SK-N-SH treated with all-trans-retinoic acid at 6 μM for 48 hours (cell line): ENCODE measurements around the gene COPG2.
A peak's percentile ranks its signal among the peaks of the same experiment; 100 is the strongest.

Experiments
- ATAC-seq: fragments of 200-7000 bp; cut with Tn5 transposase; 3 replicates; pipeline ENCODE4 v1.9.1; 2020; ENCODE audit warnings: mild to moderate bottlenecking, moderate library complexity
- ARNTL ChIP-seq: fragments of 450-650 bp; formaldehyde crosslinking; IDR thresholded peaks from 2 replicates; pipeline ENCODE4 v1.5.0; 2020; ENCODE audit warnings: low read depth, mild to moderate bottlenecking, moderate library complexity, borderline replicate concordance
- BACH2 ChIP-seq: fragments of 250-450 bp; sonication (Bioruptor Pico); IDR thresholded peaks from 2 replicates; pipeline ENCODE4 v1.9.0; 2021; ENCODE audit warnings: mild to moderate bottlenecking, borderline replicate concordance
- CREB5 ChIP-seq: fragments of 250-450 bp; sonication (Bioruptor Pico); IDR thresholded peaks from 2 replicates; pipeline ENCODE4 v1.5.1; 2020; ENCODE audit warnings: low read depth, mild to moderate bottlenecking, moderate library complexity
- CSDC2 ChIP-seq: fragments of 250-450 bp; sonication (Bioruptor Pico); IDR thresholded peaks from 2 replicates; pipeline ENCODE4 v1.5.0; 2020; ENCODE audit warnings: mild to moderate bottlenecking, moderate library complexity
- CSRNP3 ChIP-seq: fragments of 250-450 bp; sonication (Bioruptor Pico); IDR thresholded peaks from 2 replicates; pipeline ENCODE4 v1.5.1; 2021; ENCODE audit warnings: mild to moderate bottlenecking, moderate library complexity
- ESRRG ChIP-seq: fragments of 250-450 bp; sonication (Bioruptor Pico); IDR thresholded peaks from 2 replicates; pipeline ENCODE4 v1.6.1; 2021; ENCODE audit warnings: mild to moderate bottlenecking
- GLIS3 ChIP-seq: fragments of 250-450 bp; sonication (Bioruptor Pico); IDR thresholded peaks from 2 replicates; pipeline ENCODE4 v1.5.0; 2020; ENCODE audit warnings: mild to moderate bottlenecking, moderate library complexity
- ISL1 ChIP-seq: fragments of 250-450 bp; sonication (Bioruptor Pico); IDR thresholded peaks from 2 replicates; pipeline ENCODE4 v2.1.2; 2022; ENCODE audit warnings: mild to moderate bottlenecking, moderate library complexity
- OSR1 ChIP-seq: fragments of 250-450 bp; sonication (Bioruptor Pico); IDR thresholded peaks from 2 replicates; pipeline ENCODE4 v1.8.0; 2022; ENCODE audit warnings: moderate library complexity, mild to moderate bottlenecking, inconsistent platforms
- PPARA ChIP-seq: fragments of 250-450 bp; sonication (Bioruptor Pico); IDR thresholded peaks from 2 replicates; pipeline ENCODE4 v1.5.0; 2020; ENCODE audit warnings: mild to moderate bottlenecking, borderline replicate concordance
- RARB ChIP-seq: fragments of 250-450 bp; sonication (Bioruptor Pico); IDR thresholded peaks from 2 replicates; pipeline ENCODE4 v1.8.0; 2021; ENCODE audit warnings: mild to moderate bottlenecking, moderate library complexity
- SNAI2 ChIP-seq: fragments of 250-450 bp; sonication (Bioruptor Pico); IDR thresholded peaks from 2 replicates; pipeline ENCODE4 v1.5.0; 2020; ENCODE audit warnings: mild to moderate bottlenecking, moderate library complexity
- TCF4 ChIP-seq: fragments of 250-450 bp; sonication (Bioruptor Pico); IDR thresholded peaks from 2 replicates; pipeline ENCODE4 v1.8.0; 2021; ENCODE audit warnings: mild to moderate bottlenecking, moderate library complexity, borderline replicate concordance
- TOX ChIP-seq: fragments of 250-450 bp; sonication (Bioruptor Pico); IDR thresholded peaks from 2 replicates; pipeline ENCODE4 v1.8.0; 2021; ENCODE audit warnings: mild to moderate bottlenecking, moderate library complexity, borderline replicate concordance
- ZC3H10 ChIP-seq: fragments of 250-450 bp; sonication (Bioruptor Pico); IDR thresholded peaks from 2 replicates; pipeline ENCODE4 v1.5.1; 2021; ENCODE audit warnings: mild to moderate bottlenecking, moderate library complexity
- ZFP3 ChIP-seq: fragments of 250-450 bp; sonication (Bioruptor Pico); IDR thresholded peaks from 2 replicates; pipeline ENCODE4 v1.5.0; 2020; ENCODE audit warnings: mild to moderate bottlenecking, moderate library complexity
- ZFP30 ChIP-seq: fragments of 450-650 bp; formaldehyde crosslinking; IDR thresholded peaks from 2 replicates; pipeline ENCODE4 v1.5.0; 2022; ENCODE audit warnings: mild to moderate bottlenecking, moderate library complexity
- ZNF565 ChIP-seq: fragments of 450-650 bp; formaldehyde crosslinking; conservative IDR thresholded peaks from 2 replicates; pipeline ENCODE4 v1.5.0; 2020; ENCODE audit warnings: low read depth, mild to moderate bottlenecking, moderate library complexity
- ZNF70 ChIP-seq: fragments of 450-650 bp; formaldehyde crosslinking; IDR thresholded peaks from 2 replicates; pipeline ENCODE4 v1.5.0; 2020; ENCODE audit warnings: mild to moderate bottlenecking, moderate library complexity
- ZNF8 ChIP-seq: fragments of 450-650 bp; formaldehyde crosslinking; IDR thresholded peaks from 2 replicates; pipeline ENCODE4 v1.5.0; 2020; ENCODE audit warnings: mild to moderate bottlenecking, moderate library complexity
- TF ChIP-seq, protein P1 (sequence below): fragments of 250-450 bp; sonication (Bioruptor Pico); IDR thresholded peaks from 2 replicates; pipeline ENCODE4 v1.5.0; 2020; ENCODE audit warnings: mild to moderate bottlenecking, moderate library complexity
- TF ChIP-seq, protein P2 (sequence below): fragments of 250-450 bp; sonication (Bioruptor Pico); IDR thresholded peaks from 2 replicates; pipeline ENCODE4 v1.8.0; 2021; ENCODE audit warnings: low read depth, mild to moderate bottlenecking, moderate library complexity, borderline replicate concordance

Gene COPG2

DNA sequence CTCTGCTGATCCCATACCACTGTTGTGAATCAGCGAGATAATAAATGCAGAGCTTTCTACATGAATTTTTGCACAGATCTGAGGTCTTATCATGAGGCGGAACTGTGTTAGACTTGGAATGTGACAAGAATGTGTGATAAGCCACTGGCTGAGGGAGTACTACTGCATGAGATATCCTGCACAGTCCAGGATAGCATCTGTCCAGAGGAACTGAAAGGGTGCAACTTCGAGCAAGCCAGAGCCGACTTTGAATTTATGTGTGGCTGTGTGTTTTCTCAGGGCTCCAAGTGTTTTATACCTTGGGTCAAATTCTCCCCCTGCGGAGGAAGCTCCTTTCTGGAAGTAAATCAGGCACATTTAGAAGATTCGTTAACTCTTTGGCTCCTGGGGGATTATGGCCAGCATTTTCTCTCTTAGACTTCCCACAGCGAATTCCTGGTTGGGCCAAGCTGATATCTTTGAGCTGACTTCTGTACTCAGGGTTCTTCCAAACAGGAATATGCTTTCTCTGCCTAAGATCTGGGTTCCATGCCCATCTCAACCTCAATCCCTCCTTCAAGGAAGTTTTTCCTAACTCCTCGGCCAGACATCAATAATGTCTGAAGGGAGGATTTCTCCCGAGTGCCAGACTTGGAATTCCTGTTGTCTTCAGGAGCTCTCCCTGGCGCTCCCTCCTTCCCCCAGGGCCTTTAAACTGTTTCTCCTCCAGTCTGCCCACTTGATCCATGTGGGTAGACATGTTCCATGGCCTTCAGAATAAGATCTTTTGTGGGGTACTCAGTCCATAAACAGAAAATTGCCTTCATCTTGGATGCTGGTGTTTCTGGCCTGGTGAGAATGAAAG is 179.2 kb downstream of the COPG2 start:
- TF ChIP-seq RARB (CRISPR knock-in tag) (no peak), TOX (CRISPR knock-in tag) (no peak), SNAI2 (CRISPR knock-in tag) (no peak), ESRRG (no peak), GLIS3 (CRISPR knock-in tag) (peak; percentile 16; the same call in 1 of the 2 replicates), ZNF8 (CRISPR knock-in tag) (no peak), ZFP30 (CRISPR knock-in tag) (no peak), BACH2 (CRISPR knock-in tag) (no peak), PPARA (CRISPR knock-in tag) (no peak), ZNF565 (CRISPR knock-in tag) (no peak), CSDC2 (CRISPR knock-in tag) (peak; percentile 36; the same call in 1 of the 2 replicates), ARNTL (CRISPR knock-in tag) (no peak), CREB5 (CRISPR knock-in tag) (no peak), ZFP3 (no peak), ZNF70 (no peak), OSR1 (CRISPR knock-in tag) (no peak), CSRNP3 (CRISPR knock-in tag) (no peak), ZC3H10 (CRISPR knock-in tag) (no peak), ISL1 (CRISPR knock-in tag) (peak; percentile 91), TCF4 (CRISPR knock-in tag) (no peak)
- TF ChIP-seq, protein P1, sequence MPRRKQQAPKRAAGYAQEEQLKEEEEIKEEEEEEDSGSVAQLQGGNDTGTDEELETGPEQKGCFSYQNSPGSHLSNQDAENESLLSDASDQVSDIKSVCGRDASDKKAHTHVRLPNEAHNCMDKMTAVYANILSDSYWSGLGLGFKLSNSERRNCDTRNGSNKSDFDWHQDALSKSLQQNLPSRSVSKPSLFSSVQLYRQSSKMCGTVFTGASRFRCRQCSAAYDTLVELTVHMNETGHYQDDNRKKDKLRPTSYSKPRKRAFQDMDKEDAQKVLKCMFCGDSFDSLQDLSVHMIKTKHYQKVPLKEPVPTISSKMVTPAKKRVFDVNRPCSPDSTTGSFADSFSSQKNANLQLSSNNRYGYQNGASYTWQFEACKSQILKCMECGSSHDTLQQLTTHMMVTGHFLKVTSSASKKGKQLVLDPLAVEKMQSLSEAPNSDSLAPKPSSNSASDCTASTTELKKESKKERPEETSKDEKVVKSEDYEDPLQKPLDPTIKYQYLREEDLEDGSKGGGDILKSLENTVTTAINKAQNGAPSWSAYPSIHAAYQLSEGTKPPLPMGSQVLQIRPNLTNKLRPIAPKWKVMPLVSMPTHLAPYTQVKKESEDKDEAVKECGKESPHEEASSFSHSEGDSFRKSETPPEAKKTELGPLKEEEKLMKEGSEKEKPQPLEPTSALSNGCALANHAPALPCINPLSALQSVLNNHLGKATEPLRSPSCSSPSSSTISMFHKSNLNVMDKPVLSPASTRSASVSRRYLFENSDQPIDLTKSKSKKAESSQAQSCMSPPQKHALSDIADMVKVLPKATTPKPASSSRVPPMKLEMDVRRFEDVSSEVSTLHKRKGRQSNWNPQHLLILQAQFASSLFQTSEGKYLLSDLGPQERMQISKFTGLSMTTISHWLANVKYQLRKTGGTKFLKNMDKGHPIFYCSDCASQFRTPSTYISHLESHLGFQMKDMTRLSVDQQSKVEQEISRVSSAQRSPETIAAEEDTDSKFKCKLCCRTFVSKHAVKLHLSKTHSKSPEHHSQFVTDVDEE (CRISPR knock-in tag) = no peak
- TF ChIP-seq, protein P2, sequence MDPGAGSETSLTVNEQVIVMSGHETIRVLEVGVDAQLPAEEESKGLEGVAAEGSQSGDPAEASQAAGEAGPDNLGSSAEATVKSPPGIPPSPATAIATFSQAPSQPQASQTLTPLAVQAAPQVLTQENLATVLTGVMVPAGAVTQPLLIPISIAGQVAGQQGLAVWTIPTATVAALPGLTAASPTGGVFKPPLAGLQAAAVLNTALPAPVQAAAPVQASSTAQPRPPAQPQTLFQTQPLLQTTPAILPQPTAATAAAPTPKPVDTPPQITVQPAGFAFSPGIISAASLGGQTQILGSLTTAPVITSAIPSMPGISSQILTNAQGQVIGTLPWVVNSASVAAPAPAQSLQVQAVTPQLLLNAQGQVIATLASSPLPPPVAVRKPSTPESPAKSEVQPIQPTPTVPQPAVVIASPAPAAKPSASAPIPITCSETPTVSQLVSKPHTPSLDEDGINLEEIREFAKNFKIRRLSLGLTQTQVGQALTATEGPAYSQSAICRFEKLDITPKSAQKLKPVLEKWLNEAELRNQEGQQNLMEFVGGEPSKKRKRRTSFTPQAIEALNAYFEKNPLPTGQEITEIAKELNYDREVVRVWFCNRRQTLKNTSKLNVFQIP (CRISPR knock-in tag) = no peak
- ATAC-seq = peak; percentile 85

DNA sequence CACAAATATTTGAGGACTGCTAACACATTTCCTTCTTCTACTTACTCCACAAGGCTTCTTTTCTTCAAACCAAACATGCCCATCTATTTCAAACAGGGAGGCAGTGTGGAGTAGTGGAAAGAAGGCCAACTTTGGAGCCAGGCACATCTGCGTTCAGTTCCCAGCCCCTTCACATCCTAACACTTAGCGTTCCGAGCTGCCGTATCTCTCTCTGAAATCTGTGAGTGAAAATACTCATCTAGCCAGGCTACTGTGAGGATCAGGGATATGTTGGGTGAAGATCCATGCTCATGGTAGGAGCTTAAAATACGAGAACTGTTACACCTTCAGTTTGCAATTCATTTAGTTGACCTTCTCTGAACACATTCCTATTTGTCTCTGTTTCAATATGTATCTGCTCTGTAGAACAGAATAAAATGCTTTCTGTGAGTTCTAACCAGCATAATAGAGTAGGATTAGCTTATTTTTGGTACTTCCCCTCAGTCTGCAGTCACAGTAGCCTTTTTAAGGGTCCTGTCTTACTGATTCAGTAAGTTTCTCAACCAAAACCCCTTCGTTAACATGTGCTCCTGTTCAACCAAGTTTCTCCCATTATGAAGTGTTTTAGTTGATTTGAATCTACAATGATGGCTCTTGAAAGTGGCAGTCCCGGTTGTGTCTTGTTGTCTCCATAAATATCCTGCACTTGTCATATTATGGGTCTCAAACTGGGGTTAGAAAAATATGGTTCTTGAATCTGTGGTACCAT is 180.0 kb downstream of the COPG2 start:
- ATAC-seq = peak; percentile 2

More for the DNA sequence above, 180.0 kb downstream of the COPG2 start:
- TF ChIP-seq ZNF565 (CRISPR knock-in tag) = no peak
- no peak for TF ChIP-seq BACH2 (CRISPR knock-in tag)
- peak; percentile 50; the same call in 1 of the 2 replicates for TF ChIP-seq ESRRG
- TF ChIP-seq SNAI2 (CRISPR knock-in tag) = no peak; the same call in 1 of the 2 replicates
- TF ChIP-seq ARNTL (CRISPR knock-in tag) = no peak
- TF ChIP-seq TCF4 (CRISPR knock-in tag) = no peak
- TF ChIP-seq, all 23 proteins: peak for 1
